ENCODE data around the gene CARD10. TPM values are rescaled to one million over a fixed set of nuclear protein-coding genes. Genes with fewer than 3 reads are reported as not detected.

Gene CARD10
- total RNA-seq, 2 donors from 2014 or later = 17.4 to 28.7 TPM

DNA sequence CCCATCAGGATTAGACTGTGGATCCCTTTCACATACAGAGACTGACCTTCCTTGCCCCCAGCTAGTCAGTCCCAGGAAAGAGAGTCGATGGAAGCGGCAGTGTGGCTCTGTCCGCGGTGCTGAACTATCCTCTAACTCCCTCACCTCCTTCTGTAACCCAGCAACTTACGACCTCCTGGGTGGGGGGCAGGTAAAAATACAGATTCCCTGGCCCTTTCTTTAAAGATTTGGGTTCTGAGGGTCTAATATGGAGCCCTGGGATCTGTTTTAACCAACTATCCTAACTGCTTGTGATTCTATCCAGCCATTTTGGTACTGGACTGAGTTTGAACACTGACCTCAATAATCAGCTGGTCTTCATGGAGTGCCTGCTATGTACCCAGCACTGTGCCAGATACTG is 56.2 kb downstream of the CARD10 start:
- intact Hi-C loops (cut with DNase I) = no loop called here
- H3K27me3 ChIP-seq = no peaks in the 10 kb centered on the region
- H3K4me1 ChIP-seq = no peaks in the 10 kb centered on the region
- no peak overlapping the region for H3K4me3 ChIP-seq
- H3K27ac ChIP-seq = no peak overlapping the region
- ATAC-seq = no peak
- WGBS, 2 donors = 0 to 10% methylated on average over 5 of the region's 5 CpGs
- TF ChIP-seq POLR2A (IDR thresholded peaks at IDR 0.05) = no peak
- TF ChIP-seq, protein P1, sequence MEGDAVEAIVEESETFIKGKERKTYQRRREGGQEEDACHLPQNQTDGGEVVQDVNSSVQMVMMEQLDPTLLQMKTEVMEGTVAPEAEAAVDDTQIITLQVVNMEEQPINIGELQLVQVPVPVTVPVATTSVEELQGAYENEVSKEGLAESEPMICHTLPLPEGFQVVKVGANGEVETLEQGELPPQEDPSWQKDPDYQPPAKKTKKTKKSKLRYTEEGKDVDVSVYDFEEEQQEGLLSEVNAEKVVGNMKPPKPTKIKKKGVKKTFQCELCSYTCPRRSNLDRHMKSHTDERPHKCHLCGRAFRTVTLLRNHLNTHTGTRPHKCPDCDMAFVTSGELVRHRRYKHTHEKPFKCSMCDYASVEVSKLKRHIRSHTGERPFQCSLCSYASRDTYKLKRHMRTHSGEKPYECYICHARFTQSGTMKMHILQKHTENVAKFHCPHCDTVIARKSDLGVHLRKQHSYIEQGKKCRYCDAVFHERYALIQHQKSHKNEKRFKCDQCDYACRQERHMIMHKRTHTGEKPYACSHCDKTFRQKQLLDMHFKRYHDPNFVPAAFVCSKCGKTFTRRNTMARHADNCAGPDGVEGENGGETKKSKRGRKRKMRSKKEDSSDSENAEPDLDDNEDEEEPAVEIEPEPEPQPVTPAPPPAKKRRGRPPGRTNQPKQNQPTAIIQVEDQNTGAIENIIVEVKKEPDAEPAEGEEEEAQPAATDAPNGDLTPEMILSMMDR (IDR thresholded peaks at IDR 0.05) = no peak
- DNase-seq = peak in 1 of 4 donors; percentile 39
- no peaks in the 10 kb centered on the region for H3K9me3 ChIP-seq
- no peaks in the 10 kb centered on the region for H3K36me3 ChIP-seq (replicated peaks in 1 of 2; ENCODE audit: insufficient read depth in 1 of 2, low read depth in 2 of 2)

DNA sequence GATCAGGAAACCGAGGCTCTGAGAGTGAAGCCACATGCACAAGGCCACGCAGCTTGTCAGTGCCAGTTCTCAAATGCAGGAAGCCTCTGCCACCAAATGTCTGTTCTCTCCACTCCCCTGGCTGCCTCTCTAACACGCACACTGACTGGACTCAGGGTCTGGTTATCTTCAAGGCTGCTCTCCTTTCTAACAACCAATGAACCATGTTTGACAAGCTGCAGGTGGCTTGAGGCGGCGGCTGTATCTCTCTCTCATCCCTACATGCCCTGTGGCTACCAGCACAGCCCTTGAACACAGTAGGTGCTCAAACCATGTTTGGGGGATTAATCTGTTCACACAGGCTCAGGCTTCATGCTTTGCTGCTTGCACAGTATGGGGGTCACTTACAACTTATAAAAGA is 56.8 kb downstream of the CARD10 start:
- intact Hi-C loops (cut with DNase I) = no loop called here
- 46 to 51% methylated on average over 2 to 5 of the region's 5 CpGs for WGBS, 2 donors
- Histone ChIP-seq H3K4me3 (no peak overlapping the region), H3K36me3 (replicated peaks in 1 of 2; ENCODE audit: insufficient read depth in 1 of 2, low read depth in 2 of 2) (no peaks in the 10 kb centered on the region), H3K27me3 (no peaks in the 10 kb centered on the region), H3K27ac (no peak overlapping the region), H3K9me3 (no peaks in the 10 kb centered on the region), H3K4me1 (no peaks in the 10 kb centered on the region)
- ATAC-seq = no peak
- DNase-seq = no peak
- TF ChIP-seq, protein P1 (IDR thresholded peaks at IDR 0.05) = no peak
- no peak for TF ChIP-seq POLR2A (IDR thresholded peaks at IDR 0.05)

DNA sequence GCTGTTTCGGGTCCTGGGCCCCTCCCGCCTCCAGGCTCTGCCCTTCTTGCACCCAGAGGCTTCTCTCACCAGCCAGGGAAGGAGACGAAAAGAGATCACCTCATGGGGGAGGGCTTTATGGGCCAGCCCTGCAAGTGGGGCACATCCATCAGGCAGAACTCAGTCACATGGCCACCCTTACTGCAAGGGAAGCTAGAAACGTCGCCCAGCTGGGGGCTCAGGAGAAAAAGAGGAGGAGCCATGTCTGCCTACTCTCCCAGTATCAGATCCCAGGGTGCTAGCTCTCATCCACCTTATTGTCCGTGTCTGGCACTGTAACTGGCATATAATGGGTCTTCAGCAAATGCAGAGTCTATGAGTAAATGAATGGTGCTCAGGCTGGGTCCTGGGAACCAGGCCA is 57.3 kb downstream of the CARD10 start:
- intact Hi-C loops (cut with DNase I) = no loop called here
- Histone ChIP-seq H3K4me3 (no peak overlapping the region), H3K27me3 (no peaks in the 10 kb centered on the region), H3K4me1 (no peaks in the 10 kb centered on the region), H3K9me3 (no peaks in the 10 kb centered on the region), H3K36me3 (replicated peaks in 1 of 2; ENCODE audit: insufficient read depth in 1 of 2, low read depth in 2 of 2) (no peaks in the 10 kb centered on the region), H3K27ac (no peak overlapping the region)
- ATAC-seq (no peak), DNase-seq (no peak)
- WGBS, 2 donors = 38 to 60% methylated on average over 4 to 6 of the region's 6 CpGs
- TF ChIP-seq, protein P1 (IDR thresholded peaks at IDR 0.05) = no peak
- TF ChIP-seq POLR2A (IDR thresholded peaks at IDR 0.05) = no peak

DNA sequence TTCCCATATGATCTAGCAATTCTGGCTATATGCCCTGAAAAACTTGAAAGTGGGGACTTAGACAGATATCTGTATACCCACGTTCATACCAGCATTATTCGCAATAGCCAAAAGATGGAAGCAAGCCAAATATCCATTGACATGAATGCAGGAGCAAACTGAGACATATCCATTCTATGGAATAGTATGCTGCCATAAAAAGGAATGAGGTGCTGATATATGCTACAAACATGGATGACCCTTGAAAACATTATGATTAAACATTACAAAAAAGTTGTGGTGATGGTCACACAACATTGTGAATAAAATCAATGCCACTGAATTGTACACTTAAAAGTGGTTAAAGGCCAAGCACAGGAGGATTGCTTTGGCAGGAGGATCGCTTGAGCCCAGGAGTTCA is 58.5 kb downstream of the CARD10 start:
- DNase-seq (no peak), ATAC-seq (no peak)
- Histone ChIP-seq H3K36me3 (replicated peaks in 1 of 2; ENCODE audit: insufficient read depth in 1 of 2, low read depth in 2 of 2) (no peaks in the 10 kb centered on the region), H3K4me3 (no peak overlapping the region), H3K4me1 (no peaks in the 10 kb centered on the region), H3K27ac (no peak overlapping the region), H3K27me3 (no peaks in the 10 kb centered on the region), H3K9me3 (no peaks in the 10 kb centered on the region)
- 43 to 53% methylated on average over 3 of the region's 3 CpGs for WGBS, 2 donors
- TF ChIP-seq, protein P1 (IDR thresholded peaks at IDR 0.05) = no peak
- no peak for TF ChIP-seq POLR2A (IDR thresholded peaks at IDR 0.05)
- intact Hi-C loops (cut with DNase I) = no loop called here

DNA sequence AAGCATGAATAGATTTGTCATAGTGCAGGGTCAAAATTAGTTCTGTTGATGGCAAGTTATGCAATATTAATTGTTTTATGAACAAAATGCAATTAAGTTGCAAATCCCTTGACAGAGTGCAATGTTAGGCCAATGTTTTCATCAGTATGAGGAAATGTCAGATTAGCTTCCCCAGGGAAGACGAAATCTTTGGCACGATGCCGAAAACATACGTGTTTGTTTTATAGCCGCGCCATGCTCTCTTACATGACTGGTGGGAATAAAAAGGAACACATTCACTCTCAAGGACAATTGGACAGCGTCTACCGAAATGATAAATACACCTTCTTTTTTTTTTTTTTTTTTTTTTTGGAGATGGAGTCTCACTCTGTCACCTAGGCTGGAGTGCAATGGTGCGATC is 60.0 kb downstream of the CARD10 start:
- 24 to 30% methylated on average over 9 of the region's 9 CpGs for WGBS, 2 donors
- DNase-seq = peak; percentile 34 to 55 (median 50)
- TF ChIP-seq, protein P1 (IDR thresholded peaks at IDR 0.05) = no peak
- no peak for TF ChIP-seq POLR2A (IDR thresholded peaks at IDR 0.05)

More for the DNA sequence above, 60.0 kb downstream of the CARD10 start:
- Histone ChIP-seq H3K4me1 (peaks cover 12% of the 10 kb centered on the region), H3K27ac (no peak overlapping the region), H3K4me3 (no peak overlapping the region), H3K9me3 (no peaks in the 10 kb centered on the region), H3K36me3 (replicated peaks in 1 of 2; ENCODE audit: insufficient read depth in 1 of 2, low read depth in 2 of 2) (no peaks in the 10 kb centered on the region), H3K27me3 (no peaks in the 10 kb centered on the region)
- intact Hi-C loops (cut with DNase I) = loop anchor here (5.0 kb wide), 1 partner anchor 142 kb away; no protein-coding TSS in a partner anchor
- ATAC-seq = no peak

Measured in body of pancreas (tissue), 4 donors.